Measurements from ENCODE around the gene LRFN2.

LRFN2 gene

GRCh38 chr6:40585651-40586269 lies 1.4 kb downstream of the LRFN2 start:
- no peak for DNase-seq

GRCh38 chr6:40585223-40585622 lies 1.9 kb downstream of the LRFN2 start:
- no peak for DNase-seq

- DNase-seq = no peak
Measured at GRCh38 chr6:40584741-40585140, 2.4 kb downstream of the LRFN2 start.

GRCh38 chr6:40583709-40584108 lies 3.5 kb downstream of the LRFN2 start:
- DNase-seq = no peak

GRCh38 chr6:40582892-40583291 lies 4.3 kb downstream of the LRFN2 start:
- peak; percentile 13 for DNase-seq

- no peak for DNase-seq
Measured at GRCh38 chr6:40579101-40579500, 8.1 kb downstream of the LRFN2 start.

GRCh38 chr6:40577672-40578071 lies 9.5 kb downstream of the LRFN2 start:
- DNase-seq = no peak

- no peak for DNase-seq
Measured at GRCh38 chr6:40573221-40573620, 13.9 kb downstream of the LRFN2 start.

- DNase-seq = no peak
Measured at GRCh38 chr6:40569162-40569910, 17.8 kb downstream of the LRFN2 start.

GRCh38 chr6:40568062-40568708 lies 19.0 kb downstream of the LRFN2 start:
- DNase-seq = no peak

GRCh38 chr6:40563111-40563510 lies 24.1 kb downstream of the LRFN2 start:
- no peak for DNase-seq

- DNase-seq = no peak
Measured at GRCh38 chr6:40559056-40559455, 28.1 kb downstream of the LRFN2 start.

- no peak for DNase-seq
Measured at GRCh38 chr6:40558102-40558501, 29.1 kb downstream of the LRFN2 start.

GRCh38 chr6:40556881-40557280 lies 30.3 kb downstream of the LRFN2 start:
- no peak for DNase-seq

- no peak for DNase-seq
Measured at GRCh38 chr6:40556023-40556422, 31.1 kb downstream of the LRFN2 start.

- no peak for DNase-seq
Measured at GRCh38 chr6:40555092-40555491, 32.1 kb downstream of the LRFN2 start.

- no peak for DNase-seq
Measured at GRCh38 chr6:40552941-40553340, 34.2 kb downstream of the LRFN2 start.

- DNase-seq = no peak
Measured at GRCh38 chr6:40551966-40552505, 35.1 kb downstream of the LRFN2 start.

- peak; percentile 30 for DNase-seq
Measured at GRCh38 chr6:40550202-40551101, 36.7 kb downstream of the LRFN2 start.

GRCh38 chr6:40545954-40546353 lies 41.2 kb downstream of the LRFN2 start:
- no peak for DNase-seq

GRCh38 chr6:40543776-40544175 lies 43.4 kb downstream of the LRFN2 start:
- no peak for DNase-seq

GRCh38 chr6:40543146-40543545 lies 44.0 kb downstream of the LRFN2 start:
- no peak for DNase-seq
